Activated naive CD4-positive, alpha-beta T cell treated with anti-CD3 and anti-CD28 coated beads, Interleukin-2, amount 10 ng/mL, durations not matched to agents 7 days and 5 days (primary cell): ENCODE measurements around the gene SLC4A9.

Experiments
- CTCF ChIA-PET: fragments of 350-600 bp; sonication (Branson Sonifier 250); formaldehyde crosslinking; loops from one replicate; lab custom pipeline; 2021; ENCODE audit warnings: antibody characterized with exemption; lab: Charles Lee
- DNase-seq: peaks from one replicate; pipeline ENCODE4 v3.0.0-alpha.2; 2020
- H3K27ac Mint-ChIP-seq: one replicate; pipeline ENCODE4 v1.8.0; 2021; ENCODE audit warnings: mild to moderate bottlenecking, moderate library complexity, mixed read lengths
- H3K27me3 Mint-ChIP-seq: one replicate; pipeline ENCODE4 v1.8.0; 2021; ENCODE audit warnings: mild to moderate bottlenecking, mixed read lengths
- H3K36me3 Mint-ChIP-seq: one replicate; pipeline ENCODE4 v1.8.0; 2021; ENCODE audit warnings: mixed read lengths
- H3K4me1 Mint-ChIP-seq: one replicate; pipeline ENCODE4 v1.8.0; 2021; ENCODE audit warnings: mixed read lengths
- H3K4me3 Mint-ChIP-seq: one replicate; pipeline ENCODE4 v1.8.0; 2021; ENCODE audit warnings: mild to moderate bottlenecking, moderate library complexity, mixed read lengths
- H3K9me3 Mint-ChIP-seq: one replicate; pipeline ENCODE4 v1.8.0; 2021; ENCODE audit warnings: mixed read lengths

Gene SLC4A9

GRCh38 chr5:140371356-140372151 lies 11.6 kb downstream of the SLC4A9 start:
- H3K36me3 Mint-ChIP-seq, result no peaks in the 10 kb centered on the region
- peaks cover 3% of the 10 kb centered on the region for H3K4me1 Mint-ChIP-seq
- CTCF ChIA-PET, result interaction anchor here (0.7 to 3.8 kb wide), 13 partner anchors 7 to 351 kb away, joined by 3 to 26 read pairs (median 8); no protein-coding TSS in a partner anchor
- DNase-seq, result no peak
- H3K27ac Mint-ChIP-seq, result no peak overlapping the region
- H3K9me3 Mint-ChIP-seq, result no peaks in the 10 kb centered on the region
- H3K27me3 Mint-ChIP-seq, result peaks cover 6% of the 10 kb centered on the region
- H3K4me3 Mint-ChIP-seq, result no peak overlapping the region

DNA sequence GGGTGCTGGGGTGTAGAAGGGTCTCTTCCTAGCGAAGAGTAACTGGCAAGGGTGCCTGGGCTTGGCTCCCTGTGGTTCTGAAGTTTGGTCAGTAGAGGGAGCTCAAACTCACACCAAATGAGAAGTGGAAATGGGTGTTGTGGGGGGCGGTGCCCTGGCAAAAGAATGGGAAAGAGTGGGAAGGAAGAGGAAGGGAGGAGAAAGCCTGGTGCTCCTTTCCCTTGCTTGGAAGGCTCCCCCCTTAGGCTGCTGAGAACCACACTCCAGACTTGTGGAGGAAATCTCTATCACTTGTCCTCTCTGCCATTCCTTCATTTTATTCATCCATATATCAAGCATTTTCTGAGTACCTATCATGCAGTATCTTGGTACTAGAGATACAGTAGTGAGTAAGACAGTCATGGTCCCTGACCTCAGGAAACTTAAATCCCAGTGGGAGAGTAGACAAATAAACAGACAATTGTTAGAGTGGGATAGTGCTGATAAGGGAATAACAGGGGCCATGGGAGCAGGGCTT lies 13.0 kb downstream of the SLC4A9 start:
- CTCF ChIA-PET, result interaction anchor here (0.6 to 3.8 kb wide), 26 partner anchors 9 to 350 kb away, joined by 3 to 26 read pairs (median 4); partner anchors contain the start of genes EIF4EBP3, IK and NDUFA2
- H3K27me3 Mint-ChIP-seq, result no peaks in the 10 kb centered on the region
- H3K4me3 Mint-ChIP-seq, result no peak overlapping the region

GRCh38 chr5:140381351-140381750 lies 21.4 kb downstream of the SLC4A9 start:
- no peak overlapping the region for H3K27ac Mint-ChIP-seq
- H3K4me1 Mint-ChIP-seq, result peaks cover 11% of the 10 kb centered on the region
- H3K36me3 Mint-ChIP-seq, result peaks cover 3% of the 10 kb centered on the region
- no peaks in the 10 kb centered on the region for H3K9me3 Mint-ChIP-seq
- DNase-seq, result no peak
- CTCF ChIA-PET, result interaction anchor here (0.7 to 5.5 kb wide), 4 partner anchors 9 to 254 kb away, joined by 3 to 26 read pairs (median 3); no protein-coding TSS in a partner anchor
- no peaks in the 10 kb centered on the region for H3K27me3 Mint-ChIP-seq
- H3K4me3 Mint-ChIP-seq, result no peak overlapping the region

More for the DNA sequence above, 13.0 kb downstream of the SLC4A9 start:
- peak; percentile 61 for DNase-seq
- peaks cover 3% of the 10 kb centered on the region for H3K4me1 Mint-ChIP-seq
- no peak overlapping the region for H3K27ac Mint-ChIP-seq
- H3K9me3 Mint-ChIP-seq, result no peaks in the 10 kb centered on the region
- H3K36me3 Mint-ChIP-seq, result no peaks in the 10 kb centered on the region

GRCh38 chr5:140381972-140382371 lies 22.0 kb downstream of the SLC4A9 start:
- no peaks in the 10 kb centered on the region for H3K27me3 Mint-ChIP-seq
- no peak for DNase-seq
- no peak overlapping the region for H3K4me3 Mint-ChIP-seq
- H3K9me3 Mint-ChIP-seq, result no peaks in the 10 kb centered on the region
- CTCF ChIA-PET, result interaction anchor here (0.8 to 5.5 kb wide), 4 partner anchors 9 to 254 kb away, joined by 3 to 26 read pairs (median 4); no protein-coding TSS in a partner anchor
- H3K36me3 Mint-ChIP-seq, result peaks cover 3% of the 10 kb centered on the region
- H3K27ac Mint-ChIP-seq, result no peak overlapping the region
- peaks cover 11% of the 10 kb centered on the region for H3K4me1 Mint-ChIP-seq

DNA sequence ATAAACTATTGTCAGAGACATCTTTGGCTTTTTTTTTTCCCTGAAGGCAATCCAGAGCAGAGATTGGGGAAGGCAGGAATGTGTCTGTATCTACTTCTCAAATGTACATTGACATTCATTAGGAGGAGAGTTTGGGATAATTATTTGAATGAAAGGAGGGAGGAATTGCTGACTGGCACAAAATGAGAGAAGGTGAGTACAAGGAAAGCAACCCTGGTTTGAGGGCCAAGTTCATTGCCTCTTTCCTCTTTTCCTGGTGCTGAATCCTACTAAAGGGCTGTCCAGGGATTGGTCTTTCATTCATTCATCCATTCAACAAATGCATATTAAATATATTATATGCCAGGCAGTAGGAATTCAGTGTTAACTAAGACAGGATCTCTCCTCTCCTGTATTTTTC lies 22.9 kb downstream of the SLC4A9 start:
- Mint-ChIP-seq H3K27ac (no peak overlapping the region), H3K36me3 (peaks cover 3% of the 10 kb centered on the region), H3K4me3 (no peak overlapping the region), H3K4me1 (peaks cover 11% of the 10 kb centered on the region), H3K27me3 (no peaks in the 10 kb centered on the region), H3K9me3 (no peaks in the 10 kb centered on the region)
- DNase-seq, result no peak
- CTCF ChIA-PET, result interaction anchor here (0.8 to 5.5 kb wide), 2 partner anchors 10 to 20 kb away, joined by 5 to 26 read pairs; no protein-coding TSS in a partner anchor

- Mint-ChIP-seq H3K4me1 (peaks cover 11% of the 10 kb centered on the region), H3K36me3 (peaks cover 3% of the 10 kb centered on the region), H3K27me3 (no peaks in the 10 kb centered on the region), H3K9me3 (no peaks in the 10 kb centered on the region), H3K27ac (no peak overlapping the region), H3K4me3 (no peak overlapping the region)
- DNase-seq, result no peak
- CTCF ChIA-PET, result interaction anchor here (5.5 kb wide), 1 partner anchor 10 kb away, joined by 26 read pairs; no protein-coding TSS in a partner anchor
These were observed 23.3 kb downstream of the SLC4A9 start for GRCh38 chr5:140383300-140383699.

DNA sequence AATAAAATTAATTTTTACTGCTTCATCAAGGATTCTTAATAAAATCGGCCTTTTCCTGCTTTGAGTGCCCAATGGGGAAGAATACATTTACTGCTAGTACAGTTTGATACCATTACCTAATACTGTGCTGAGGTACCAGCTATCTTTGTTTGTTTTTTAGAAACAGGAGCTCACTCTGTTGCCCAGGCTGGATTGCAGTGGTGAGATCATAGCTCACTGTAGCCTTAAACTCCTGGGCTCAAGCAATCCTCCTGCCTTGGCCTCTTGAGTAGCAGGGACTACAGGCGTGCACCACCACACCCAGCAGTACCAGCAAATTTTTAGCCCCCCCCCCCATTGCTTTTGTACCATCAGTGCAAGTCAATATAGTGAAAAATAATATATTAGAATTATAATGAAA lies 28.1 kb downstream of the SLC4A9 start:
- Mint-ChIP-seq H3K4me3 (no peak overlapping the region), H3K36me3 (peaks cover 4% of the 10 kb centered on the region), H3K4me1 (peaks cover 6% of the 10 kb centered on the region), H3K9me3 (no peaks in the 10 kb centered on the region), H3K27me3 (no peaks in the 10 kb centered on the region), H3K27ac (no peak overlapping the region)
- no peak for DNase-seq
- CTCF ChIA-PET, result interaction anchor here (0.8 to 1.9 kb wide), 2 partner anchors 13 to 15 kb away, joined by 3 to 6 read pairs; partner anchors contain the start of gene ANKHD1

- H3K36me3 Mint-ChIP-seq, result peaks cover 4% of the 10 kb centered on the region
- no peak overlapping the region for H3K27ac Mint-ChIP-seq
- CTCF ChIA-PET, result no interaction called here
- no peak for DNase-seq
- H3K27me3 Mint-ChIP-seq, result no peaks in the 10 kb centered on the region
- no peaks in the 10 kb centered on the region for H3K4me1 Mint-ChIP-seq
- H3K4me3 Mint-ChIP-seq, result no peak overlapping the region
- no peaks in the 10 kb centered on the region for H3K9me3 Mint-ChIP-seq
These were observed 31.3 kb downstream of the SLC4A9 start for GRCh38 chr5:140391312-140391711.

DNA sequence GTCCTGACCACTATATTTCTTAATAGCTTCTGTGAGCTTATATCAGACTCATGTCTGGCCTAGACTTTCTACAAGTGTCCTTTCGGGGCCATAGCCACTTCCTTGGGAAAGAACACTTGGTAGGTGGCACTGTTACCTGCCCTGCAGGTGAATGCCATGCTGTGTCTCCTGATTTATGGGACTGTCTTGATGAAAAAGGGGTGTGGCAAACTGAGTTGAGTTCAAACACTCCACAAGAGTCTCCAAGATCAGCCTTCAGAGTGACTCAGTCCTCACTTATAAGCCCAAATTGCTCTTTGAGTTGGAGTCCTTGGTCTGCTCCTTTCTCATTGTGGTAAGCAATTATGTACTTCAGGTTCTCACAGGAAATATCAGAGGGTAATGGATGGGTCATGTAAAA lies 31.7 kb downstream of the SLC4A9 start:
- Mint-ChIP-seq H3K9me3 (no peaks in the 10 kb centered on the region), H3K4me1 (no peaks in the 10 kb centered on the region), H3K27ac (no peak overlapping the region), H3K4me3 (no peak overlapping the region), H3K27me3 (no peaks in the 10 kb centered on the region), H3K36me3 (peaks cover 4% of the 10 kb centered on the region)
- DNase-seq, result no peak
- CTCF ChIA-PET, result no interaction called here

- CTCF ChIA-PET, result interaction anchor here (0.7 to 2.8 kb wide), 3 partner anchors 12 to 175 kb away, joined by 3 to 11 read pairs (median 3); no protein-coding TSS in a partner anchor
- H3K36me3 Mint-ChIP-seq, result peaks cover 4% of the 10 kb centered on the region
These were observed 33.7 kb downstream of the SLC4A9 start for GRCh38 chr5:140393738-140394137.

DNA sequence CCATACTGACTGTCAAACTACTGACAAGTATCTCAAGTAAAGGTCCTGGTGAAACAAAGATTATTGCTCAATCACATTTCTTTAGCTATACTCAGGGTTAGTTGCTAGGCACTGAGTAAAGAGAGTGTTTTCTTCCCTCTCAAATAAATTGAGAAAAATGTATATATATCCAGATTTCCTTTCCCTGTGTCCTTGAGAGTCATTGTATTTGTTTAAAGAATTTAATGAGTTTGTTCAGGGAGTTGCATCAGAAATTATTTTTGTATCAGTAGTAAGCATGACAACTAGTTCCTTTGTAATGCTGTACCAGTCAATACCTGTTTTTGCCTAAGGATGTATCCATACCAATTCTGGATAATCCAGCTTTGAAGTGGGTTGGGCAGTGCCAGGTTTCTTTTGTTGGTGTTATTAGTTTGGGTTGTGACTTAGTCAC lies 38.4 kb downstream of the SLC4A9 start:
- no peaks in the 10 kb centered on the region for H3K27me3 Mint-ChIP-seq
- H3K9me3 Mint-ChIP-seq, result no peaks in the 10 kb centered on the region
- CTCF ChIA-PET, result no interaction called here
- no peak overlapping the region for H3K27ac Mint-ChIP-seq
- DNase-seq, result no peak
- peaks cover 1% of the 10 kb centered on the region for H3K36me3 Mint-ChIP-seq
- peaks cover 19% of the 10 kb centered on the region for H3K4me1 Mint-ChIP-seq
- no peak overlapping the region for H3K4me3 Mint-ChIP-seq

More at GRCh38 chr5:140393738-140394137, 33.7 kb downstream of the SLC4A9 start:
- Mint-ChIP-seq H3K27ac (no peak overlapping the region), H3K4me3 (no peak overlapping the region), H3K9me3 (no peaks in the 10 kb centered on the region), H3K4me1 (no peaks in the 10 kb centered on the region), H3K27me3 (no peaks in the 10 kb centered on the region)
- DNase-seq, result no peak

- Mint-ChIP-seq H3K4me1 (peaks cover 33% of the 10 kb centered on the region), H3K27ac (no peak overlapping the region), H3K36me3 (peaks cover 13% of the 10 kb centered on the region), H3K9me3 (no peaks in the 10 kb centered on the region), H3K27me3 (no peaks in the 10 kb centered on the region), H3K4me3 (no peak overlapping the region)
- no peak for DNase-seq
- CTCF ChIA-PET, result interaction anchor here (1.3 kb wide), 1 partner anchor 26 kb away, joined by 6 read pairs; no protein-coding TSS in a partner anchor
These were observed 40.2 kb downstream of the SLC4A9 start for GRCh38 chr5:140399979-140400729.

DNA sequence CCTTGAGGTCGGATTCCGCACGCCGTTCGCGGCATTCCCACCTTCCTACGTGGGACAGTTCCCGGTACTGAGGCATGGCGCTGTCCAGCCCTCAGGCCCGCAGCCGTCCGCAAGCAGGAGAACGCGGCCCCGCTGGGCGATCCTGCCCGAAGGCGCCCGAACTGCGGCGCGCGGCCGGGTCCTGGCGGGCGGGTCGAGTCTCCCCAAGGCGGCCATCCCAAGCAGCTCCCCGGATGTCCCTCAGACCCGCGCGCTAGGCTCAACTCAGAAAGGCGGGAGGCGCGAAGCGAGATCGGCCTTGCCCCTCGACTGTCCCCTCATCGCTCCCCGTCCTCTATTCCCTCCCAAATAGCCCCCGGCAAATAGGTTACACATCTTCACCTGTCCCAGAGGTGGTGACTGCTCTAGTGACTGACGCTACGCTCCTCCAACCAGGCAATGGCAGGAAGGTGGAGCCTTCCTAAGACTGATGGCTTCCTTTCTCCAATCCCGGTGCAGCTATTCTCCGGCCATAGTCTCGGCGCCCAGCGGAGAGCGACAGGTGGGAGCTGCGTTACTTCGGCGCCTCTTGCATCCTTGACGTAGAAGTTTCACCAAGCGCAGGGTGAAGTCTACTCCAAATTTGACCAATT lies 40.9 kb downstream of the SLC4A9 start:
- H3K36me3 Mint-ChIP-seq, result peaks cover 14% of the 10 kb centered on the region
- no peak overlapping the region for H3K4me3 Mint-ChIP-seq
- peaks cover 35% of the 10 kb centered on the region for H3K4me1 Mint-ChIP-seq
- no peaks in the 10 kb centered on the region for H3K9me3 Mint-ChIP-seq
- H3K27me3 Mint-ChIP-seq, result no peaks in the 10 kb centered on the region
- H3K27ac Mint-ChIP-seq, result no peak overlapping the region
- CTCF ChIA-PET, result interaction anchor here (0.7 to 1.4 kb wide), 4 partner anchors 13 to 147 kb away, joined by 3 to 6 read pairs (median 3); no protein-coding TSS in a partner anchor
- DNase-seq, result peak; percentile 92
